Liver (tissue), 9 donors: ENCODE measurements around the gene NMUR1. TPM values are rescaled to one million over a fixed set of nuclear protein-coding genes. Genes with fewer than 3 reads are reported as not detected.

Source experiments
- DNase-seq: peaks from one replicate; pipeline ENCODE4 v3.0.0-alpha.2; 2017; ENCODE audit warnings: low spot score
- H3K27ac ChIP-seq, 2 donors: one replicate each; pipeline ENCODE4 v1.7.0; 2013; ENCODE audit warnings: inconsistent platforms in 2 of 2, low read length in 2 of 2, control low read depth in 1 of 2, low read depth in 1 of 2, mild to moderate bottlenecking in 1 of 2
- H3K27me3 ChIP-seq, 4 donors: one replicate each; pipeline versions ENCODE4 v1.6.1 to v1.7.0; 2013; ENCODE audit warnings: low read length in 3 of 4, inconsistent platforms in 1 of 4, mild to moderate bottlenecking in 1 of 4, moderate library complexity in 1 of 4; ENCODE audit not compliant: control insufficient read depth in 4 of 4, insufficient read depth in 4 of 4
- H3K36me3 ChIP-seq, 4 donors: one replicate each; pipeline versions ENCODE4 v1.6.1 to v1.7.0; 2013; ENCODE audit warnings: low read length in 3 of 4, mild to moderate bottlenecking in 3 of 4, low read depth in 1 of 4, moderate library complexity in 1 of 4; ENCODE audit not compliant: control insufficient read depth in 4 of 4, insufficient read depth in 3 of 4
- H3K4me1 ChIP-seq, 4 donors: one replicate each; pipeline versions ENCODE4 v1.6.1 to v1.7.0; 2013; ENCODE audit warnings: low read length in 3 of 4, mild to moderate bottlenecking in 3 of 4, moderate library complexity in 1 of 4; ENCODE audit not compliant: control insufficient read depth in 4 of 4, insufficient read depth in 4 of 4
- H3K4me3 ChIP-seq, 3 donors: one replicate each; pipeline versions ENCODE4 v1.6.1 to v1.7.0; 2013; ENCODE audit warnings: low read length in 3 of 3, control low read depth in 1 of 3, low read depth in 1 of 3, mild to moderate bottlenecking in 1 of 3
- H3K9ac ChIP-seq, 2 donors: one replicate each; pipeline ENCODE4 v1.7.0; 2013; ENCODE audit warnings: low read length in 2 of 2, mild to moderate bottlenecking in 2 of 2, moderate library complexity in 2 of 2, control low read depth in 1 of 2, low read depth in 1 of 2
- H3K9me3 ChIP-seq, 4 donors: one replicate each; pipeline versions ENCODE4 v1.6.1 to v1.7.0; 2013; ENCODE audit warnings: low read length in 3 of 4; ENCODE audit not compliant: control insufficient read depth in 4 of 4
- ATF3 ChIP-seq: IDR thresholded peaks from 2 replicates; pipeline ENCODE4 v1.6.1; 2016; ENCODE audit warnings: antibody characterized with exemption
- CTCF ChIP-seq: fragments of 150-350 bp; IDR thresholded peaks from 2 replicates; pipeline ENCODE4 v1.5.1; 2017; ENCODE audit warnings: improper control_type of control experiment, low read depth, low read length; ENCODE audit not compliant: missing input control
- GABPA ChIP-seq, 2 donors: IDR thresholded peaks in 1 of 2; conservative IDR thresholded peaks in 1 of 2; 2 replicates each; pipeline ENCODE4 v1.6.1; 2016; ENCODE audit warnings: antibody characterized with exemption in 2 of 2, mild to moderate bottlenecking in 1 of 2, moderate library complexity in 1 of 2
- HNF4A ChIP-seq, 2 donors: conservative IDR thresholded peaks; 2 replicates each; pipeline ENCODE4 v1.6.1; 2016; ENCODE audit warnings: antibody characterized with exemption in 2 of 2, mild to moderate bottlenecking in 2 of 2
- HNF4G ChIP-seq: IDR thresholded peaks from 2 replicates; pipeline ENCODE4 v1.6.1; 2016; ENCODE audit warnings: antibody characterized with exemption
- JUND ChIP-seq, 2 donors: IDR thresholded peaks; 2 replicates each; pipeline ENCODE4 v1.6.1; 2016; ENCODE audit warnings: antibody characterized with exemption in 2 of 2
- RAD21 ChIP-seq, 2 donors: IDR thresholded peaks; 2 replicates each; pipeline ENCODE4 v1.6.1; 2016; ENCODE audit warnings: antibody characterized with exemption in 2 of 2, mild to moderate bottlenecking in 2 of 2
- REST ChIP-seq: IDR thresholded peaks from 2 replicates; pipeline ENCODE4 v1.6.1; 2016; ENCODE audit warnings: antibody characterized with exemption, mild to moderate bottlenecking
- RXRA ChIP-seq, 2 donors: IDR thresholded peaks; 2 replicates each; pipeline ENCODE4 v1.6.1; 2017 to 2018; ENCODE audit warnings: antibody characterized with exemption in 2 of 2, mild to moderate bottlenecking in 1 of 2
- SP1 ChIP-seq: IDR thresholded peaks from 2 replicates; pipeline ENCODE4 v1.6.1; 2018; ENCODE audit warnings: antibody characterized with exemption, mild to moderate bottlenecking
- YY1 ChIP-seq: IDR thresholded peaks from 2 replicates; pipeline ENCODE4 v1.6.1; 2016; ENCODE audit warnings: antibody characterized with exemption, mild to moderate bottlenecking
- WGBS: extraction: QIAGEN DNeasy Blood & Tissue Kit; methylation state at CpG from one replicate; pipeline ENCODE4 v1.1.7; 2013; 5-methylcytosine and 5-hydroxymethylcytosine counted together
- polyA plus RNA-seq, 2 donors: library from polyadenylated mRNA; stranded (reverse) in 1 of 2; unstranded in 1 of 2; fragments of 200-250 nt in 1 of 2; fragments of >200 nt in 1 of 2; fragmentation: Nextera tagmentation in 1 of 2; extraction: Ambion mirVana in 1 of 2; gene quantifications; one replicate each; pipeline versions ENCODE4 v1.2.1 to v1.2.3, GENCODE V29; 2013 to 2015
- total RNA-seq, 2 donors: library from RNA; depleted of rRNA; stranded (reverse); fragments of >200 nt; gene quantifications; one replicate each; pipeline ENCODE4 v1.2.3, GENCODE V29; 2014
- donor health status: healthy.
- donor health status: healthy.
- donor health status: healthy.
- donor health status: healthy.
- donor health status: healthy.

Gene NMUR1
- total and polyA plus RNA-seq, 4 donors = 0.23 to 0.84 (median 0.52) TPM

- TF ChIP-seq SP1 (no peak), ATF3 (no peak), REST (no peak)
- 96% methylated on average over 12 of the region's 12 CpGs for WGBS
- no peaks in the 10 kb centered on the region for H3K27me3 ChIP-seq
- no peaks in the 10 kb centered on the region for H3K4me1 ChIP-seq
- DNase-seq = no peak
- H3K9ac ChIP-seq = no peak overlapping the region
- no peaks in the 10 kb centered on the region for H3K36me3 ChIP-seq
- no peak overlapping the region for H3K27ac ChIP-seq
- no peak overlapping the region for H3K4me3 ChIP-seq
- H3K9me3 ChIP-seq = peaks cover 0 to 5% (median 3%) of the 10 kb centered on the region in 4 donors
Measured at GRCh38 chr2:231547315-231548110, 17.3 kb upstream of the NMUR1 start.

- Histone ChIP-seq H3K27me3 (no peaks in the 10 kb centered on the region), H3K4me1 (no peaks in the 10 kb centered on the region), H3K9me3 (peaks cover 0 to 9% (median 3%) of the 10 kb centered on the region in 4 donors), H3K36me3 (no peaks in the 10 kb centered on the region), H3K27ac (no peak overlapping the region), H3K9ac (no peak overlapping the region), H3K4me3 (no peak overlapping the region)
- DNase-seq = no peak
- 87% methylated on average over 13 of the region's 13 CpGs for WGBS
- no peak for TF ChIP-seq JUND (IDR thresholded peaks at IDR 0.05)
- no peak for TF ChIP-seq HNF4G
- TF ChIP-seq RAD21 (IDR thresholded peaks at IDR 0.05) = no peak
- no peak for TF ChIP-seq CTCF
- TF ChIP-seq HNF4A (conservative IDR thresholded peaks at IDR 0.05) = no peak
- TF ChIP-seq RXRA (IDR thresholded peaks at IDR 0.05) = no peak
- no peak for TF ChIP-seq GABPA (IDR thresholded peaks at IDR 0.05 in 1 of 2, conservative IDR thresholded peaks at IDR 0.05 in 1 of 2)
- TF ChIP-seq YY1 = no peak
Measured at GRCh38 chr2:231546014-231546715, 15.9 kb upstream of the NMUR1 start.
